ENCODE measurements around the gene FHOD3. TPM values are rescaled to one million over a fixed set of nuclear protein-coding genes. Genes with fewer than 3 reads are reported as not detected.
"Not testable (repeated sequence)": the region's sequence is repeated elsewhere in the genome, so short reads cannot be mapped to it uniquely, and the experiment has no call there.

The FHOD3 gene
- total RNA-seq, 4 donors from 2014 or later = 0.26 to 13.8 (median 4.9) TPM; not detected in 1

- TF ChIP-seq POLR2A (IDR thresholded peaks at IDR 0.05) (no peak), CTCF (IDR thresholded peaks at IDR 0.05) (no peak)
- H3K9me3 ChIP-seq = no peaks in the 10 kb centered on the region
- no peaks in the 10 kb centered on the region for H3K36me3 ChIP-seq
- H3K4me3 ChIP-seq = no peak overlapping the region
- peak; percentile 46 to 59 for DNase-seq
- H3K27me3 ChIP-seq = no peaks in the 10 kb centered on the region
- intact Hi-C loops (cut with DNase I; ENCODE audit: low total_unique reads) = no loop called here
- no peak overlapping the region for H3K27ac ChIP-seq
- no peaks in the 10 kb centered on the region for H3K4me1 ChIP-seq
Observed at GRCh38 chr18:36711813-36712444, 414.4 kb downstream of the FHOD3 start.

- TF ChIP-seq CTCF (IDR thresholded peaks at IDR 0.05) = no peak
- no peak for TF ChIP-seq POLR2A (IDR thresholded peaks at IDR 0.05)
- intact Hi-C loops (cut with DNase I; ENCODE audit: low total_unique reads) = no loop called here
- Histone ChIP-seq H3K4me3 (no peak overlapping the region), H3K4me1 (no peaks in the 10 kb centered on the region), H3K27ac (no peak overlapping the region), H3K27me3 (no peaks in the 10 kb centered on the region), H3K36me3 (no peaks in the 10 kb centered on the region), H3K9me3 (no peaks in the 10 kb centered on the region)
- DNase-seq = no peak
Observed at GRCh38 chr18:36714476-36714875, 417.0 kb downstream of the FHOD3 start.

GRCh38 chr18:36717422-36718110 is 420.1 kb downstream of the FHOD3 start:
- Histone ChIP-seq H3K9me3 (no peaks in the 10 kb centered on the region), H3K4me1 (no peaks in the 10 kb centered on the region), H3K27me3 (no peaks in the 10 kb centered on the region), H3K27ac (no peak overlapping the region), H3K4me3 (no peak overlapping the region), H3K36me3 (no peaks in the 10 kb centered on the region)
- intact Hi-C loops (cut with DNase I; ENCODE audit: low total_unique reads) = no loop called here
- no peak for DNase-seq
- TF ChIP-seq POLR2A (IDR thresholded peaks at IDR 0.05) = no peak
- TF ChIP-seq CTCF (IDR thresholded peaks at IDR 0.05) = no peak

- no peaks in the 10 kb centered on the region for H3K27me3 ChIP-seq
- no peak for TF ChIP-seq POLR2A (IDR thresholded peaks at IDR 0.05)
- TF ChIP-seq CTCF (IDR thresholded peaks at IDR 0.05) = no peak
- H3K9me3 ChIP-seq = no peaks in the 10 kb centered on the region
- no peaks in the 10 kb centered on the region for H3K4me1 ChIP-seq
- H3K4me3 ChIP-seq = no peak overlapping the region
- no peak overlapping the region for H3K27ac ChIP-seq
- intact Hi-C loops (cut with DNase I; ENCODE audit: low total_unique reads) = no loop called here
- no peaks in the 10 kb centered on the region for H3K36me3 ChIP-seq
- no peak for DNase-seq
Observed at GRCh38 chr18:36718705-36719328, 421.3 kb downstream of the FHOD3 start.

GRCh38 chr18:36719630-36720029 is 422.1 kb downstream of the FHOD3 start:
- no peak for DNase-seq
- TF ChIP-seq POLR2A (IDR thresholded peaks at IDR 0.05) (no peak), CTCF (IDR thresholded peaks at IDR 0.05) (no peak)
- intact Hi-C loops (cut with DNase I; ENCODE audit: low total_unique reads) = no loop called here
- Histone ChIP-seq H3K9me3 (no peaks in the 10 kb centered on the region), H3K36me3 (no peaks in the 10 kb centered on the region), H3K27ac (no peak overlapping the region), H3K4me1 (no peaks in the 10 kb centered on the region), H3K4me3 (no peak overlapping the region), H3K27me3 (no peaks in the 10 kb centered on the region)

GRCh38 chr18:36721351-36721750 is 423.8 kb downstream of the FHOD3 start:
- H3K9me3 ChIP-seq; H3K4me1 ChIP-seq; H3K27ac ChIP-seq; H3K27me3 ChIP-seq; H3K36me3 ChIP-seq; H3K4me3 ChIP-seq; DNase-seq; intact Hi-C loops (cut with DNase I; ENCODE audit: low total_unique reads): not testable (repeated sequence)

Measured in uterus (tissue), 4 donors.